Activated naive CD4-positive, alpha-beta T cell treated with anti-CD3 and anti-CD28 coated beads, Interleukin-2, amount 50 U/mL, for 72 hours (primary cell): ENCODE measurements around the gene DPP10. TPM values are rescaled to one million over a fixed set of nuclear protein-coding genes. Genes with fewer than 3 reads are reported as not detected.

ENCODE experiments used
- ATAC-seq, 2 donors: fragments of 150-1000 bp; cut with Tn5 transposase; 2 replicates each; pipeline ENCODE4 v1.10.0; 2021; ENCODE audit warnings: mild to moderate bottlenecking in 2 of 2, moderate library complexity in 2 of 2
- DNase-seq, 2 donors: peaks; one replicate each; pipeline ENCODE4 v3.0.0; 2021 to 2022; ENCODE audit warnings: low spot score in 2 of 2
- H3K27ac Mint-ChIP-seq, 2 donors: one replicate each; pipeline ENCODE4 v1.8.0; 2022; ENCODE audit warnings: mild to moderate bottlenecking in 2 of 2, mixed read lengths in 2 of 2
- H3K36me3 Mint-ChIP-seq, 2 donors: one replicate each; pipeline ENCODE4 v1.8.0; 2022; ENCODE audit warnings: mixed read lengths in 2 of 2
- H3K9me3 Mint-ChIP-seq, 2 donors: one replicate each; pipeline ENCODE4 v1.8.0; 2022; ENCODE audit warnings: mixed read lengths in 2 of 2
- total RNA-seq, 2 donors: library from RNA; stranded (reverse); gene quantifications; one replicate each; pipeline ENCODE4 v1.2.3, GENCODE V29; 2022

The DPP10 gene
- total RNA-seq, 2 donors from 2014 or later: not detected

DNA sequence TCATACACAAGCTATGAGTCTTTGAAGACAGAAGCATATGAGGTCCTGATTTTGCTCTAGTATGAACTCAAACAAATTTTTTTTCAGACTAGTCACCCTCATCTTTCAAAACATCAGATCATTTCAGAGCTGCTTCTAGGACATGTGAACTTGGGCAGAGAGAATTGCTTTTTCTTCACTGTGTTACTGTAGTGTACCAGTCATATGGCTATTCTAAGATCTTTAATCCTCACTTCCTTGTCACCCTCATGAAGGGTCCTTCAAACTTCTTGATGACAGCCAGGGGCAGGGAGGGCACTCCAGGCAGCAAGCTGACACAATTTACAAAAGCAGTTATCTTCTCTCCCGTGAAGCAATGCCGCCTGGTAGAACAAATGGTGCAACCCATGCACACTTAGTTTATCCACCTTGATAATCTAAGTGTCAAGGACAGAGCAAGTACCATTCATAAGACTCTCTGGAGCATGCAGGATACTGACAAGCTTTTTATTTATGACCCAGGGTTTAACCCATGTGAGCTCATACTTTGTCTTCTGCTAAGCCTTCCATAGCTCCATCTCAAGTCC, 200.6 kb downstream of the DPP10 start:
- H3K27ac Mint-ChIP-seq: no peak overlapping the region
- H3K9me3 Mint-ChIP-seq: peaks cover 0 to 8% of the 10 kb centered on the region in 2 donors
- no peaks in the 10 kb centered on the region for H3K36me3 Mint-ChIP-seq
- DNase-seq: no peak
- ATAC-seq: no peak

- peaks cover 0 to 4% of the 10 kb centered on the region in 2 donors for H3K36me3 Mint-ChIP-seq
- H3K9me3 Mint-ChIP-seq: peaks cover 0 to 19% of the 10 kb centered on the region in 2 donors
- DNase-seq: no peak
- H3K27ac Mint-ChIP-seq: no peak overlapping the region
- ATAC-seq: no peak
These were observed 209.5 kb downstream of the DPP10 start for GRCh38 chr2:114651933-114652332.

GRCh38 chr2:114659880-114660279, 217.4 kb downstream of the DPP10 start:
- no peak for ATAC-seq
- H3K36me3 Mint-ChIP-seq: peaks cover 4 to 12% of the 10 kb centered on the region in 2 donors
- no peak for DNase-seq

DNA sequence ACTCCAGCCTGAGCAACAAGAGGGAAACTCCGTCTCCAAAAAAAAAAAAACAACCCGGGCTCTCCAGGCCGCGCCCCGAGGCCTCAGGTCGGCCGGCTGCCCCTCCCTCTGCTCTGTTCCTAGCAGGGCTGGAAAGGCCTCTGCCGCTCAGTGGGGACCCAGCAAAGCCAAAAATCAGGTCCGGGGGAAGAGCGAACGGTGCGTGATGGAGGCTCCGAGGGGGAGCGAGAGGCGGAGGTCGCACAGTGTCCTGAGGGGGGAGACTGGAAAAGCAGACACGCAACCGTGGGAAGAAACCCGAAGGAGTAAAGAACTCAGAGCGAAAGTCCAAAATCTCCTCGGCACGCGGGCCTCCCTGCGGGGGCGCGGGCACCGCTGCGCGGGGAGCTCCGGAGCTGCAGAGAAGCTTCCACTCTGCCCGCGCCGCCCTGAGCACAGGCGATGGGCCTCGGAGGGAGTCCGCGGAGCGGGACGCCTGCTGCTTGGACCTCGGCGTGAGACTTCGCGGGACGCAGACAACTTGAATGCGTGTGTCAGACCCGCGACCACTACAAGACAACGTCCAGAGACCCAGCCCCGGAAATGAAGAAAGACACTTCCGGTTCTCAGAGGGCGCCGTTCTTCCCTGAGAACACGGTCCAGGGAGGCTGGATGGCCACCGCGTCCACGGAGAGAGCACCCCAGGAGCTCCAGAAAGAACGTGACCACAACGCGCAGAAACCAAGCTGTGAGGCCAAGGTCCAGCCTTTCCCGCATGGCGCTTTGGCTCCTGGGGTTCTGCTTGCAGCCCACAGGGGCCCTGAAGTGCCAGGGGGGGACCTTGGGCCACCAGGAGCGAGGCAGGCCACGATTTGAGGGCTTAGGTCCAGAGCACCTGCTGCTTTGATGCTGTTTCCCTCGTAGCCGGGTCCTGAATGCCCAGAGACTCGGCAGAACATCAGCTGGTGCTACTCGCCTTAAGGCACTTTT, 219.8 kb downstream of the DPP10 start:
- DNase-seq (no peak), ATAC-seq (peak in 1 of 2 donors; percentile 51)
- Mint-ChIP-seq H3K36me3 (peaks cover 4 to 12% of the 10 kb centered on the region in 2 donors), H3K27ac (peak overlapping the region in 1 of 2 donors; percentile 50), H3K9me3 (peaks cover 0 to 4% of the 10 kb centered on the region in 2 donors)

More at GRCh38 chr2:114659880-114660279, 217.4 kb downstream of the DPP10 start:
- Mint-ChIP-seq H3K9me3 (peaks cover 0 to 9% of the 10 kb centered on the region in 2 donors), H3K27ac (no peak overlapping the region)

GRCh38 chr2:114668415-114668814, 226.0 kb downstream of the DPP10 start:
- ATAC-seq (no peak), DNase-seq (no peak)
- Mint-ChIP-seq H3K9me3 (peaks cover 0 to 3% of the 10 kb centered on the region in 2 donors), H3K36me3 (no peaks in the 10 kb centered on the region), H3K27ac (no peak overlapping the region)

- Mint-ChIP-seq H3K27ac (no peak overlapping the region), H3K9me3 (peaks cover 3 to 9% of the 10 kb centered on the region in 2 donors), H3K36me3 (no peaks in the 10 kb centered on the region)
- DNase-seq (no peak), ATAC-seq (no peak)
These were observed 240.8 kb downstream of the DPP10 start for GRCh38 chr2:114683251-114683650.

GRCh38 chr2:114684403-114684802, 242.0 kb downstream of the DPP10 start:
- no peak overlapping the region for H3K27ac Mint-ChIP-seq
- peak in 1 of 2 donors; percentile 80 for ATAC-seq
- no peaks in the 10 kb centered on the region for H3K36me3 Mint-ChIP-seq
- H3K9me3 Mint-ChIP-seq: peaks cover 3 to 9% of the 10 kb centered on the region in 2 donors
- DNase-seq: no peak

DNA sequence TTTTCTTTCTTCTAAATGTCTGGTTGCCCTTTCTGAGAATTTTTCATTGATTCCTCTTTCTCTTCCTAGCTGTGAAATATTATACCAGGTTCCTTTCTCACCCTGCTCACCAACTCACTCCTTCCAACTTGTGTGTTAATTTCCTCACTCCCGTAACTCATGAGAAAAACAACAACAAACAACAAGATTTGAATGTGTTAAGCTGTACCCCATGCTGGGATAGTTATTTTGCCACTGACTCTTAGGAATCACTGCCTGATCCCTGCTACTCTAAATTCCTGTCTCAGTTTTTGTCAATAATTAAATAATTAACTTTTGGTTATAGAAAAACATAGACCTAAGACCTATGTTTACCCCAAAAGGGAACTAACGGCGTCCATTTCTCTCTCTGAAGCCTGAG, 242.7 kb downstream of the DPP10 start:
- Mint-ChIP-seq H3K36me3 (no peaks in the 10 kb centered on the region), H3K27ac (no peak overlapping the region), H3K9me3 (peaks cover 3 to 9% of the 10 kb centered on the region in 2 donors)
- no peak for ATAC-seq
- DNase-seq: no peak

- ATAC-seq: no peak
- Mint-ChIP-seq H3K27ac (no peak overlapping the region), H3K36me3 (no peaks in the 10 kb centered on the region), H3K9me3 (peaks cover 13 to 18% of the 10 kb centered on the region in 2 donors)
- DNase-seq: no peak
These were observed 245.8 kb downstream of the DPP10 start for GRCh38 chr2:114688241-114688640.

GRCh38 chr2:114698520-114698919, 256.1 kb downstream of the DPP10 start:
- DNase-seq: no peak
- H3K27ac Mint-ChIP-seq: no peak overlapping the region
- H3K9me3 Mint-ChIP-seq: no peaks in the 10 kb centered on the region
- no peaks in the 10 kb centered on the region for H3K36me3 Mint-ChIP-seq
- ATAC-seq: no peak

DNA sequence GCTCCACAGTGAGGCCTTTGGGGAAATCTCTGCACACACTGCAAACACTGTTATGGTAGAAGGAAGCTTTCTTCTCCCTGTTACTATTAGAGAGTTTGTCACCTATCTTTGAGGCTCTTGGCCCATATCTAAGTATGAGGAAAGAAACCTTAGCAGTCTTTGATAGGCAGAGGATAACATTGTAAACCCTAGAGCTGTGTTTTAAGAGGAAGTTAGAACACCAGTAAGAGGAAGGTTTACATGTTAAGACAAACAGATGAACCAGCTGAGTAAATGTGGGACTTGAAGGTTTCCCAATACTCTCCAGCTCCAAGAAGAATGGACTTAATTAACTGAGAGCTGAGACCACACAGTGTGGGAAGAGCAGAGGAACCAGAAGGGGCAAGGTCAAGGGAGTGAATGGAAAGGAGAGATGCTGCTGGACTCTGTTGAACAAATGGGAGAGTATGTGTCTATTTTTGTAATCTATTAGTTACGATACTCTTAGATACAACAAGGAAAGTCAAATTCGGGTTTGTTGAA, 257.0 kb downstream of the DPP10 start:
- no peak overlapping the region for H3K27ac Mint-ChIP-seq
- ATAC-seq: no peak
- no peak for DNase-seq
- no peaks in the 10 kb centered on the region for H3K36me3 Mint-ChIP-seq
- peaks cover 0 to 4% of the 10 kb centered on the region in 2 donors for H3K9me3 Mint-ChIP-seq

DNA sequence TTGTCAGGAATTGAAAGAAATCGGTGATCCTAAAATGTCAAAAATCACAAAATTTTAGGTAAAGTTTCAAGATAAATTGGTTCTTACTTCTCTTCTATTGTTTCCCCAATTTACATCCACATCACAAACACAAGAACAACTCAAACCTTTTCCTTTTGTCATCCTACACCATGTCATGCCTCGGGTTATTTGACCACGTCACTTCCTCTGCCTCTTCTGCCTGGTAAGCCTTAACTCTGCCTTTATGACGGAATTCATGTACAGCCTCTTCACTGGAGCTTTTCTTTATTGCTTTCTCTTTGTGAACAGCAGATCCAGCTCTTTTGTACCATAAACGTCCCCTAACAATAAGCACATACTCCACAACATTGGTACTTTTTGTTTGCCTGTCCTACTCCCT, 258.0 kb downstream of the DPP10 start:
- ATAC-seq (no peak), DNase-seq (no peak)
- H3K36me3 Mint-ChIP-seq: no peaks in the 10 kb centered on the region
- no peak overlapping the region for H3K27ac Mint-ChIP-seq
- peaks cover 0 to 4% of the 10 kb centered on the region in 2 donors for H3K9me3 Mint-ChIP-seq

DNA sequence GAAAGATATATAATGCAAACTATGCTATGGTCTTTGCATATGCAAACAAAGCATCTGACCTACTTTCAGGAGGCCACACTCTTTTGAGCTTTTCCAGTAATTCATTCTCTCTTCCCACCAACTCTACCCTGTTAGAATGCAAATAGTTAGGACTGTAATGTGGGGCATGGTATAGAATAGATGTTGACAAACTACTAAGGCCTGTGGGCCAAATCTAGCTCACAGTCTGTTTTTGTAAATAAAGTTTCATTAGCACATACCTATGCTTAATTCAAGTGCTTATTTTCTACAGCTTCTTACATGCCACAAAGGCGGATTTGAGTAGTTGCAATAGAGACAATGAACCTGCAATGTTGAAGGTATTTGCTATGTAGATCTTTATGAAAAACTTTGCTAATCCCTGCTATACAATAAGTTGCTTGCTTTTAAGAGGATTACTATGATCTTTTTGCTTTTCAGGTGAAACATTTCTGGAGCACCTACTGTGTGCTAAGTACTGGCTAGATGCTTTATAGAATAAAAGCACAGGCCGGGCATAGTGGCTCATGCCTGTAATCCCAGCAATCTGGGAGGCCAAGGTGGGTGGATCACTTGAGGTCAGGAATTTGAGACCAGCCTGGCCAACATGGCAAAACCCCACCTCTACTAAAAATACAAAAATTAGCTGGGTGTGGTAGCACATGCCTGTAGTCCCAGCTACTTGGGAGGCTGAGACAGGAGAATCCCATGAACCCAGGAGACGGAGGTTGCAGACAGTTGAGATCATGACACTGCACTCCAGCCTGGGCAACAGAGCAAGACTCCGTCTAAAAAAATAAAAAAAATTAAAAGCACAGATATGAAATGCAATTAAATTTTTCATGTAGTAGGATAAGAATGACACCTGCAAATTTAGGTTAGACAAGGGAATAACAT, 267.8 kb downstream of the DPP10 start:
- no peak for DNase-seq
- Mint-ChIP-seq H3K9me3 (peaks cover 0 to 4% of the 10 kb centered on the region in 2 donors), H3K36me3 (no peaks in the 10 kb centered on the region), H3K27ac (no peak overlapping the region)
- ATAC-seq: no peak

- peaks cover 0 to under 1% of the 10 kb centered on the region in 2 donors for H3K9me3 Mint-ChIP-seq
- DNase-seq (no peak), ATAC-seq (no peak)
- H3K36me3 Mint-ChIP-seq: no peaks in the 10 kb centered on the region
- no peak overlapping the region for H3K27ac Mint-ChIP-seq
These were observed 271.9 kb downstream of the DPP10 start for GRCh38 chr2:114714313-114714712.

GRCh38 chr2:114717049-114717448, 274.6 kb downstream of the DPP10 start:
- ATAC-seq: no peak
- no peak for DNase-seq
- H3K27ac Mint-ChIP-seq: no peak overlapping the region
- no peaks in the 10 kb centered on the region for H3K36me3 Mint-ChIP-seq
- no peaks in the 10 kb centered on the region for H3K9me3 Mint-ChIP-seq

DNA sequence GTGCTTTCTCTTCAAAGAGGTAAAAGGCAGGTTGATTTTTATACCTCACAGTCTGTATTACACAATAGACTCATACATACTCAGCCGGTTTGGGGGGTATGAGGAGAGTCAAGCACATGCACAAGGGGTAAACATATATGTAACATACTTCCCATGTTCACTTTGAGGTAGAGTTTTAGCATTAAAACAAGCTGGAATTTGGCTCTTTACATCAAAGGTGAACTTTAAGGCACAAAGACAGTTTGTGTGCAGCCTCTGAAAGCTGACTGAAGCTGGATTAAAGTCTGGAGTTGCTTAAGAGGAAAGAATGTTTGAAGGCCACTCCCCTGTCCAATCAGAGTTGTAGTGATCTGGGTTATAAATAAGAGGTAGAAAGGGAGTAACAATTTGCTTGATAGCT, 282.0 kb downstream of the DPP10 start:
- DNase-seq (no peak), ATAC-seq (no peak)
- Mint-ChIP-seq H3K9me3 (no peaks in the 10 kb centered on the region), H3K36me3 (no peaks in the 10 kb centered on the region), H3K27ac (no peak overlapping the region)
